Measurements from ENCODE around the gene EBF4.

- TF ChIP-seq CTCF (IDR thresholded peaks at IDR 0.05) (peak; percentile 61), EZH2 (IDR thresholded peaks at IDR 0.05; ENCODE audit: borderline replicate concordance, insufficient read depth, low read depth, low read length, poor library complexity, severe bottlenecking) (no peak)
Measured at GRCh38 chr20:2752567-2753460, 60.2 kb downstream of the EBF4 start.
